ENCODE measurements around the gene FARP2.
"Not testable (repeated sequence)": the region's sequence is repeated elsewhere in the genome, so short reads cannot be mapped to it uniquely, and the experiment has no call there.

DNA sequence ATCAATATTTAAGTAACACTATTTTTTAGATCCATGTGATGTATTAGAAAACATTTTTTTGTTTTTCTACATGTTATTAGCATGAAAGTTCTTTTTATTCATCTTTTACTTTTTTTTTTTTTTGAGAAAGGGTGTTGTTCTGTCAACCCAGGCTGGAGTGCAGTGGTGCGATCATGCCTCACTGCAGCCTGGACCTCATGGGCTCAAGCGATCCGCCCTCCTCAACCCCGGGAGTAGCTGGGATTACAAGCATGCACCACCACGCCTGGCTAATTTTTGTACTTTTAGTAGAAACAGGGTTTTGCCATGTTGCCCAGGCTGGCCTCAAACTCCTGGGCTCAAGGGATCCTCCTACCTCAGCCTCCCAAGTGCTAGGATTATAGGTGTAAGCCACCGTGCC lies 17.8 kb downstream of the FARP2 start:
- TF ChIP-seq, protein P1, sequence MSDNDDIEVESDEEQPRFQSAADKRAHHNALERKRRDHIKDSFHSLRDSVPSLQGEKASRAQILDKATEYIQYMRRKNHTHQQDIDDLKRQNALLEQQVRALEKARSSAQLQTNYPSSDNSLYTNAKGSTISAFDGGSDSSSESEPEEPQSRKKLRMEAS (IDR thresholded peaks at IDR 0.05), result not testable (repeated sequence)
- not testable (repeated sequence) for TF ChIP-seq RAD21 (IDR thresholded peaks at IDR 0.05); SP1 (IDR thresholded peaks at IDR 0.05); HNF4G (IDR thresholded peaks at IDR 0.05); TAF1 (conservative IDR thresholded peaks at IDR 0.05); GABPA (IDR thresholded peaks at IDR 0.05 in 1 of 2, conservative IDR thresholded peaks at IDR 0.05 in 1 of 2)
- TF ChIP-seq, protein P2, sequence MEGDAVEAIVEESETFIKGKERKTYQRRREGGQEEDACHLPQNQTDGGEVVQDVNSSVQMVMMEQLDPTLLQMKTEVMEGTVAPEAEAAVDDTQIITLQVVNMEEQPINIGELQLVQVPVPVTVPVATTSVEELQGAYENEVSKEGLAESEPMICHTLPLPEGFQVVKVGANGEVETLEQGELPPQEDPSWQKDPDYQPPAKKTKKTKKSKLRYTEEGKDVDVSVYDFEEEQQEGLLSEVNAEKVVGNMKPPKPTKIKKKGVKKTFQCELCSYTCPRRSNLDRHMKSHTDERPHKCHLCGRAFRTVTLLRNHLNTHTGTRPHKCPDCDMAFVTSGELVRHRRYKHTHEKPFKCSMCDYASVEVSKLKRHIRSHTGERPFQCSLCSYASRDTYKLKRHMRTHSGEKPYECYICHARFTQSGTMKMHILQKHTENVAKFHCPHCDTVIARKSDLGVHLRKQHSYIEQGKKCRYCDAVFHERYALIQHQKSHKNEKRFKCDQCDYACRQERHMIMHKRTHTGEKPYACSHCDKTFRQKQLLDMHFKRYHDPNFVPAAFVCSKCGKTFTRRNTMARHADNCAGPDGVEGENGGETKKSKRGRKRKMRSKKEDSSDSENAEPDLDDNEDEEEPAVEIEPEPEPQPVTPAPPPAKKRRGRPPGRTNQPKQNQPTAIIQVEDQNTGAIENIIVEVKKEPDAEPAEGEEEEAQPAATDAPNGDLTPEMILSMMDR (IDR thresholded peaks at IDR 0.05; ENCODE audit: low read depth, low read length, missing input control), result not testable (repeated sequence)
- TF ChIP-seq, protein P3, sequence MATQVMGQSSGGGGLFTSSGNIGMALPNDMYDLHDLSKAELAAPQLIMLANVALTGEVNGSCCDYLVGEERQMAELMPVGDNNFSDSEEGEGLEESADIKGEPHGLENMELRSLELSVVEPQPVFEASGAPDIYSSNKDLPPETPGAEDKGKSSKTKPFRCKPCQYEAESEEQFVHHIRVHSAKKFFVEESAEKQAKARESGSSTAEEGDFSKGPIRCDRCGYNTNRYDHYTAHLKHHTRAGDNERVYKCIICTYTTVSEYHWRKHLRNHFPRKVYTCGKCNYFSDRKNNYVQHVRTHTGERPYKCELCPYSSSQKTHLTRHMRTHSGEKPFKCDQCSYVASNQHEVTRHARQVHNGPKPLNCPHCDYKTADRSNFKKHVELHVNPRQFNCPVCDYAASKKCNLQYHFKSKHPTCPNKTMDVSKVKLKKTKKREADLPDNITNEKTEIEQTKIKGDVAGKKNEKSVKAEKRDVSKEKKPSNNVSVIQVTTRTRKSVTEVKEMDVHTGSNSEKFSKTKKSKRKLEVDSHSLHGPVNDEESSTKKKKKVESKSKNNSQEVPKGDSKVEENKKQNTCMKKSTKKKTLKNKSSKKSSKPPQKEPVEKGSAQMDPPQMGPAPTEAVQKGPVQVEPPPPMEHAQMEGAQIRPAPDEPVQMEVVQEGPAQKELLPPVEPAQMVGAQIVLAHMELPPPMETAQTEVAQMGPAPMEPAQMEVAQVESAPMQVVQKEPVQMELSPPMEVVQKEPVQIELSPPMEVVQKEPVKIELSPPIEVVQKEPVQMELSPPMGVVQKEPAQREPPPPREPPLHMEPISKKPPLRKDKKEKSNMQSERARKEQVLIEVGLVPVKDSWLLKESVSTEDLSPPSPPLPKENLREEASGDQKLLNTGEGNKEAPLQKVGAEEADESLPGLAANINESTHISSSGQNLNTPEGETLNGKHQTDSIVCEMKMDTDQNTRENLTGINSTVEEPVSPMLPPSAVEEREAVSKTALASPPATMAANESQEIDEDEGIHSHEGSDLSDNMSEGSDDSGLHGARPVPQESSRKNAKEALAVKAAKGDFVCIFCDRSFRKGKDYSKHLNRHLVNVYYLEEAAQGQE (IDR thresholded peaks at IDR 0.05), result not testable (repeated sequence)
- TF ChIP-seq, protein P4, sequence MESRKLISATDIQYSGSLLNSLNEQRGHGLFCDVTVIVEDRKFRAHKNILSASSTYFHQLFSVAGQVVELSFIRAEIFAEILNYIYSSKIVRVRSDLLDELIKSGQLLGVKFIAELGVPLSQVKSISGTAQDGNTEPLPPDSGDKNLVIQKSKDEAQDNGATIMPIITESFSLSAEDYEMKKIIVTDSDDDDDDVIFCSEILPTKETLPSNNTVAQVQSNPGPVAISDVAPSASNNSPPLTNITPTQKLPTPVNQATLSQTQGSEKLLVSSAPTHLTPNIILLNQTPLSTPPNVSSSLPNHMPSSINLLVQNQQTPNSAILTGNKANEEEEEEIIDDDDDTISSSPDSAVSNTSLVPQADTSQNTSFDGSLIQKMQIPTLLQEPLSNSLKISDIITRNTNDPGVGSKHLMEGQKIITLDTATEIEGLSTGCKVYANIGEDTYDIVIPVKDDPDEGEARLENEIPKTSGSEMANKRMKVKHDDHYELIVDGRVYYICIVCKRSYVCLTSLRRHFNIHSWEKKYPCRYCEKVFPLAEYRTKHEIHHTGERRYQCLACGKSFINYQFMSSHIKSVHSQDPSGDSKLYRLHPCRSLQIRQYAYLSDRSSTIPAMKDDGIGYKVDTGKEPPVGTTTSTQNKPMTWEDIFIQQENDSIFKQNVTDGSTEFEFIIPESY (IDR thresholded peaks at IDR 0.05), result not testable (repeated sequence)

Data from liver (tissue), 3 donors.